GM21825 (cell line): Measurements from ENCODE around the gene RIPOR1.
A peak's percentile ranks its signal among the peaks of the same experiment; 100 is the strongest.
"Not testable (repeated sequence)": the region's sequence is repeated elsewhere in the genome, so short reads cannot be mapped to it uniquely, and the experiment has no call there.

ENCODE experiments used
- ATAC-seq: cut with Tn5 transposase; IDR thresholded peaks from one replicate; pipeline ENCODE4 v1.9.1; 2021; ENCODE audit warnings: mild to moderate bottlenecking, moderate library complexity; ENCODE audit not compliant: unreplicated experiment

RIPOR1 gene

DNA sequence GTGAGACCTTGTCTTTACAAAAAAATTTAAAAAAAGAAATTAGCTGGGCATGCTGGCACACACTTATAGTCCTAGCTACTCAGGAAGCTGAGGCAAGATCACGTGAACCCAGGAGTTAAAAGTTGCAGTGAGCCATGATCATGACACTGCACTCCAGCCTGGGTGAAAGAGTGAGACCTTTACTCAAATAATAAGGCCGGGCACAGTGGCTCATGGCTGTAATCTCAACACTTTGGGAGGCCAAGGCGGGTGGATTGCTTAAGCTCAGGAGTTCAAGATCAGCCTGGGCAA is 11.5 kb upstream of the RIPOR1 start:
- ATAC-seq: no peak

DNA sequence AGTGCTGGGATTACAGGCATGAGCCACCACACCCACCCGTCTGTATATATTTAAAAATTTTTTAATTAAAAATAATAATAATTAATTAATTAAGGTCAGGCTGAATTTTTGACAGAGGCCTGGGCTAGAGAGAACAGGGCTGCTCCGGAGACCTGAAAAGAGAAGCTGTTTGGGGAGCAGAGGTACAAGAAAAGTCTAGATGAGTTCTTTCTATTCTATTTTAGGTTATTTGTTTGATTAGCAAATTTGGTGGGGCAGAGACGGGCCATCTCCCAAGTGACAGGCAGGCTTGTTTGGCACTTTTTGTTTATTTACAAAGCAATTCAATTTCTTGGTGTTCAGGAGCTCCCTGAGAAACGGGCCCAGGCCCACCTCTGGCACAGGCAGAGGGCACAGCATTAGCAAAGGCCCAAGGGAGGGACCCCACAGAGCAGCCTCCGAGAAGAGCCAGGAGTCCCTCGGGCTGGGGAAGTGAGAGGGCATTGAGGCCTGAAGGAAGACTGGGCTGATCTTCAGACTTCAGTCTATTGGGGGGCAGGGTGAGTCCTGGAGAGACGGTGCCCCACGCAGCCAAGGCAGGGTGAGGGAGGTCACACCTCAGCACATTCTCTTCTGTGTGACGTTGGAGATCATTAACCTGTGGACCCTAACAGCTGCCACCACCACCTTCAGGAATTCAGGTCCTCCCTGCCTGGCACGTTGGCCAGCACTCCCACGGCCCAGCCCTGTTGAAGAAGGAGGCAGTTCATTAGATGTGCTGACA is 10.8 kb upstream of the RIPOR1 start:
- ATAC-seq: peak; percentile 35

- ATAC-seq: no peak
Observed at GRCh38 chr16:67518676-67519075, 10.0 kb upstream of the RIPOR1 start.

DNA sequence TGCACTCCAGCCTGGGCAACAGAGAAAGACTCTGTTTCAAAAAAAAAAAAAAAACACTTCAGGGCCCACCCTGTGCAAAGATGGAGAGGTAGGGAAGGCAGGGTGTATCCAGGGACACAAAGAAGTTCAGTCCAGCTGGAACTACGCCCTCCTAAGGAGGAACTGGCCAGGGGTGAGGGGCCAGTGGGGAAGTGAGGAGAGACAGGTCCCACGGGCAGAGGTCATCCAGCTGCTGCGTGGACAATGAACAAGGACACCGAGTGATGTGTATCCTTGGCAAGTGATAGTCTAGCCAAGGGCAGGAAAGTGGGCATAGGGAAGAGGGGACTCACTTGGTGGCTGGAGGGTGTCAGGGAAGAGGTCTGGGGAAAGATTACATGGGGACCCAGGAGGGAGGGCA is 9.4 kb upstream of the RIPOR1 start:
- ATAC-seq: no peak

DNA sequence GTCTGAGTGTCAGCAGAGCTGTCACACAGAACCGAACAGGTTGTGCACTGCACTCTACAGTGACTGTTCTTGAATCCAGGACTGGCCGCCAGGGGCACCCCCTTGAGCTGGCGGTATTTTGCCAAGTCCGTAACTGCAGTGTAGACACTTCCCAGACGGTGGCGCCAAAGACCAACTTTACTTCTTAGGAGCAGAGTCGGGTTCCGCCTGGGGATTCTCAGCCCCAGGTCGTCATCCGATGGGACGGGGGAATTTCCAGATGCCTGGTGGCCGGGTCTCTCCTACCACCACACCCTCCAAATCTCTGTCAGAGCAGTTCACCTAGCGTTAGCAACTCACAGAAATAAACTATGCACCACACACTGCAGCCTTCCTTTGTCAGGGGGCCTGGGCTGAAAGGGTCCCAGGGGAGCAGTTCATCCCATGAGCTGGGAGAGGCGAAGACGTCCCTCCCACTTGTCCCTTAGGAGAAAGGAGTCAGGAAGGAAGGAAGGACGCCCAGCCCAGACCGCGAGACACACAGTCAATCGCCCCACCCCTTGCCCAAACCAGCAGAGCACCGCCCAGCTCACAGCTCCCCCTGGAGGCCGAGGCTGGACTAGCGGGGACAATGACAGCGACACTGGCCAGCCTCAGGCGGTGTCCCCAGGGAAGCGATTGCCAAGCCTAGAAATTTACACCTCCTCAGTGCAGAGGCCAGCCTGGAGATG is 7.4 kb upstream of the RIPOR1 start:
- ATAC-seq: peak; percentile 60

- ATAC-seq: no peak
Observed at GRCh38 chr16:67525176-67525860, 3.3 kb upstream of the RIPOR1 start.

DNA sequence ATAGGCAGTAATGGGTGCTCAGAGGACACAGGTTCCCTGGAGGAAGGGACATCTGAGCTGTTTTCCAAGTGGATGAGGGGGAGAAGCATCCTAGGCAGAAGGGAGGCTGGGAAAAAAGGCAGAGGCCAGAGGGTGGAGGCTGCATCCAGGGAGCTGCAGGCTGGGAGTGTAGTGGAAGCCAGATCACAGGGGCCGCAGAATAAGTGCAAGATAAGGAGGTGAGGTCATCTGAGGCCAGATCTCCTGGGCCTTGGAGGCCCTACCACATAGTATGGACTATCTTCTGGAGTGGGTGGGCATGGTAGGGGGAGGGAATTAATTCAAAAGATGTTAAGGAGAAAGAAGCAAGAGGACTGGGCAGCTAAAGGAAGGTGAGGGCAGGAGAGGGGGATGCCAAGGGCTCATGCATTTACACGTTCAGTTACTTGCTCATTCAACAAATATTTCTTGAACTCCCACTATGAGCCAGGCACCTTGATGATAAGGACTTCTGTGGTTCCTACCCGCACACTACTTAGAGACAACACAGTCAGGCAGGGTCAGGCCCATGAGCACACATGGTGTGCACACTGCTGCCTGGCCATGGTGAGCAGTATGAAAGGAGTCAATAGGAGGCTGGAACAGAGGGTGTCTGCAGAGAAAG is 2.4 kb upstream of the RIPOR1 start:
- no peak for ATAC-seq

DNA sequence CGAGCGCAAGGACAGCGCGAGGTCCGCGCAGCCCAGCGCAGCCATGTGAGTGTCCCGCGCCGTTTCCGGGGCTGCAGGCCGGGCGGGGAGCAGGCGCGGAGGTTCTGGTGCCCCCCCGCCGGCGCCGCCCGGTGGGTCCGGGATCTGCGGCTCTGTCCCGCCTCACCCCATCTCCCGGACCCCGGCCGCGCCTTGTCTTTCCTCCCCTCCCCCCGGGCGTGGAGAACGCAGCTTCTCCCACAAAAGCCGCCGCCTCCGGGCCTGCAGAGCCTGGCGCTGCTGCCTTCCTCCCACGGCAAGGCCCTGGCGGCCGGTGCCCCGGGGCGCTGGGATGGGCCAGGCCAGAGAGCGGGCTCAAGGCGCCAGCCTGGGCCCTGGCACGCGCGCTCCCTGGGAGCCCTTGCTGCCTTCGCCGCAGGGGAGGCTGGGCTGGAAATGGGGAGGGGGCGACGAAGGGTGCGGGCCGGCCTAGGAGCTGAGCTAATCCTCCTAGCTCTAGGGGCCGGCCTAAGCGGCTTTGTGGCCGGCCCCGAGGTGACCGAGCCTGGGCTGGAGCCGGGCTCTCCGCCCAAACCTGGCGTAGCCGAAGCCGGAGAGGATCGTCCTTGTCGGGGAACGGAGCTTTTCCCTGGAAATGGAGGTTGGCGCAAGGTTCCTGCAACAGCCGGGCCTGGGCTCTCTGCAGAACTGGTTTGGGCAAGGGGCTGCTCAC is 397 bp downstream of the RIPOR1 start:
- ATAC-seq: peak; percentile 14

GRCh38 chr16:67529582-67530012 is 968 bp downstream of the RIPOR1 start:
- ATAC-seq: no peak

GRCh38 chr16:67530013-67530939 is 1.6 kb downstream of the RIPOR1 start:
- peak; percentile 34 for ATAC-seq

GRCh38 chr16:67531247-67531646 is 2.6 kb downstream of the RIPOR1 start:
- ATAC-seq: no peak

DNA sequence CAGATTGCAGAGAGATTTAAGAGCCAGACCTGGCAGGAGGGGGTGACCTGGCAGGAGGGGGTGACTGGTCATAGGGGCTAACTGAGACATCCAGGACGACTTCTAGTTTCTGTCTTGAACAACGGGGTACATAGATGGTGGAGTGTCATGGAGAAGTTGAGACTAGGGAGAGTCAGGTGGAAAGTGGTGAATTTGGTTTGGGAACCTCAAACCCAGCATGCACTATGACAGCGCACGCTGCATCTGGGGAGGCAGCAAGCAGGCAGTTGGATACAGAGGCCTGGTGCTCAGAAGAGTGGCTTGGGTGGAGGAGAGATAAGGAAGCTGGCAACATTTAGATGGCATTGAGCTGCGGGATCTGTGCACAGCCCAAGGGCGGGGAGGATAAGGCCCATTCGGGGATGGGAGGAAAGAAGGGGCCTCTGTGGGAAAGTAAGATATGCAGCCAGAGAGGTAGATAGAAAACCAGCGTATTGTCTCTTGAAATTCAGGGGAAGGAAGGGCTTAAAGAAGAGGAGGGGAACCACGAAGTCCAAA is 4.5 kb downstream of the RIPOR1 start:
- ATAC-seq: no peak

DNA sequence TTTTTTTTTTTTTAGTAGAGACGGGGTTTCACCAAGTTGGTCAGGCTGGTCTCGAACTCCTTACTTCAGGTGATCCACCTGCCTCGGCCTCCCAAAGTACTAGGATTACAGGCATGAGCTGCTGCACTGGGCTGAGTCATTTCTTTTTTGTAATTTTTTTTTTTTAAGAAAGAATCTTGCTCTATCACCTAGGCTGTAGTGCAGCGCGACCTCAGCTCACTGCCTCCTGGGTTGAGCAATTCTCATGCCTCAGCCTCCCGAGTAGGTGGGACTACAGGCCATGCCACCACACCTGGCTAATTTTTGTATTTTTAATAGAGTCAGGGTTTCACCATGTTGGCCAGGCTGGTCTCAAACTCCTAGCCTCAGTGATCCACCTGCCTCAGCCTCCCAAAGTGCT is 5.4 kb downstream of the RIPOR1 start:
- not testable (repeated sequence) for ATAC-seq

DNA sequence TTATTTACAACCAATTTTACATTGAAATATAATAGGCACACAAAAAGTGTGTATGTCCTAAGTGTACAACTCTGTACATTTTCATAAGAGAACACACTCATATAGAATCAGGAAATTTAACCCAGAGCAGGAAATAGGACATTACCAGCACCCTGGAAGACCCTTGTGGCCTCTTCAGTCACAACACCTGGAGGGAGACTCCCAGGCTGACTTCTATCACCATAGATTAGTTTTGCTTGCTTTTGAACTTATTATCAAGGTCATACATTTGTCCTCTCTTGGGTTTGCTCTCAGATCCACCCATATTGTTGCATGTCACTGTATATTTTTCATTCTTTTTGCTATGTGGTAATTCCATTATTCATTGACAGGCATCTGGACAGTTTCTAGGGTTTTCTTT is 5.8 kb downstream of the RIPOR1 start:
- ATAC-seq: no peak

- no peak for ATAC-seq
Observed at GRCh38 chr16:67535201-67535600, 6.6 kb downstream of the RIPOR1 start.

- ATAC-seq: peak; percentile 31
Observed at GRCh38 chr16:67537270-67537635, 8.6 kb downstream of the RIPOR1 start.

GRCh38 chr16:67537636-67538591 is 9.3 kb downstream of the RIPOR1 start:
- peak; percentile 38 for ATAC-seq

DNA sequence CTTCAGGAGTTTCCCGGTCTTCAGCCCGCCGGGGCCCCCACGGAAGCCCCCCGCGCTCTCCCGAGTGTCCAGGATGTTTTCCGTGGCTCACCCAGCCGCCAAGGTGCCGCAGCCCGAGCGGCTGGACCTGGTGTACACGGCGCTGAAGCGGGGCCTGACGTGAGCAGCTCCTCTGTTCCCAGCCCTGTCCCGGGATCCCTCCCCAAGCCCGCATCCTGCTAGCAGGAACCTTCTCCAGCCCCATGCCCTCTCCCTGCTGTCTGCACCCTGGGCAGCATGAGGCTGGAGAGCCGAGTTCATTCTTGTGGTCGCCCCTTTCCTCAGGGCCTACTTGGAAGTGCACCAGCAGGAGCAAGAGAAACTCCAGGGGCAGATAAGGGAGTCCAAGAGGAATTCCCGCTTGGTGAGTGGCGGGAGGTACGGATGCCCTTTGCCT is 10.1 kb downstream of the RIPOR1 start:
- ATAC-seq: no peak
